Superior temporal gyrus (tissue), 1 donor: ENCODE data around the gene TRIP12.
"Not testable (repeated sequence)": the region's sequence is repeated elsewhere in the genome, so short reads cannot be mapped to it uniquely, and the experiment has no call there.

Experiments used
- DNase-seq: peaks from one replicate; pipeline ENCODE4 v3.0.0-alpha.2; 2016; ENCODE audit errors: extremely low spot score

TRIP12 gene

GRCh38 chr2:229831805-229832509, 89.9 kb downstream of the TRIP12 start:
- DNase-seq = no peak

DNA sequence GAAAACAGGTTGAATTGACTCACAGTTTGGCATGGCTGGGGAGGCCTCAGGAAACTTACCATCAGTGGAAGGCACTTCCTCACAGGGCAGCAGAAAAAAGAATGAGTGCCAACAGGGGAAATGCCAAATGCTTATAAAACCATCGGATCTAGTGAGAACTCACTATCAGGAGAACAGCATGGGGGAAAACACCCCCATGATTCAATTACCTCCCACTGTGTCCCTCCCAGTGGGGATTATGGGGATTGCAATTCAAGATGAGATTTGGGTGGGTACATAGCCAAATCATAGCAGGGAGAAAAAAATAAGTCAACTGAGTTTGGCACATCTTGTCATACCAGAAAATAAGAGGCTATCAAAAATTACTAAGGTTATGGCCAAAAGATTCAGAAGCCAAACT, 96.3 kb downstream of the TRIP12 start:
- DNase-seq = no peak

DNA sequence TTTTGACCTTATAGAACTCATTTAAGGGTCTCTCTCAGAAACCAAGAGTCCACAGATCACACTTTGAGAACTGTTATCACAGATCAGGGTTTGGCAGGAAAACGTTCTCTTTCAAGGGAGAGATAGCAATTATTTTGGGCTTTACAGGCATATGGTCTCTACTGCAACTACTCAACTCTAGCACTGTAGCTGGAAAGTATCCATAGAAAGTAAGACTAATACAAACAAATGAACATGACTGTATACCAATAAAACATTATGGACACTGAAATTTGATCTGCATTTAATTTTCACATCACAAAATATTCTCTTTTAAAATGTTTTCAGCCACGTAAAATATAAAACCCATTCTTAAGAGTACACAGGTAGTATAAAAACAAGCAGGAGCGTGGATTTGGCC, 100.5 kb downstream of the TRIP12 start:
- DNase-seq = no peak

- DNase-seq = no peak
Observed at GRCh38 chr2:229818230-229818629, 103.6 kb downstream of the TRIP12 start.

- DNase-seq = no peak
Observed at GRCh38 chr2:229815858-229816257, 106.0 kb downstream of the TRIP12 start.

- DNase-seq = no peak
Observed at GRCh38 chr2:229815342-229815741, 106.5 kb downstream of the TRIP12 start.

- DNase-seq = no peak
Observed at GRCh38 chr2:229810786-229811185, 111.0 kb downstream of the TRIP12 start.

GRCh38 chr2:229805559-229805958, 116.2 kb downstream of the TRIP12 start:
- DNase-seq = no peak

GRCh38 chr2:229802785-229803184, 119.0 kb downstream of the TRIP12 start:
- no peak for DNase-seq

DNA sequence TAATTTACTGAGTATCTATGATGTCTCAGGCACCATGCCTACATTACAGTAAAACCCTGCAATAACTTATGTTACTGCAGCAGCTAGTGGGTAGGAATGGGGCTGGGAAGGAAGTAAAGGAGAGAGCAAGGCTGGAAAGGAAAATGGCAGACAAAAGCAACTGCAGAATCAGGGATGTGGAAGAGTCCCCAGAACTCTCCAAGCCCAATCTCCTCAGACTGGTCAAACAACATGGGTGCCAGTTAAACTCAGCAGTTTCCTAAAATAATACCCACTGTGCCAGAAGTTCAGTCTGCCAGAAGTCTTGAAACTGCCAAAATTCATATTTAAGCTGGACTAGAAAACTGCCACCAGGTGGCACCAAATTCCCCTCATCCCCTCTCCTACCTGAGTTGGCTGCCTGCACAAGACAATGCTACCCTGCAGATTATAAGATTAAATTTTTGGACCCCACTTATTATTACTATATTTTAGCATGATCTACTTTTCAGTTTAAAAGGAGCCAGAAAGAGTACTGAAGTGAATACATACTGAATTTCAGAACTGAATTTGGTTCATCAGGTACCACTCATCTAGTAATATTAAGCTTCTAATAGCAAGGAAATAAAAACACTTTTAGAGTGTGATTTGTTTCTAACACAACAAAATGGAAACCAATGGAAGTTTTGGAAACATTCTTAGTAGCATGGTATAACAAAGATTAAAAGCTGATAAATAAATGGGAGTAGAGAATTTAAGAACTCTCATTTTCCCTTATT, 120.6 kb downstream of the TRIP12 start:
- peak; percentile 84 for DNase-seq

DNA sequence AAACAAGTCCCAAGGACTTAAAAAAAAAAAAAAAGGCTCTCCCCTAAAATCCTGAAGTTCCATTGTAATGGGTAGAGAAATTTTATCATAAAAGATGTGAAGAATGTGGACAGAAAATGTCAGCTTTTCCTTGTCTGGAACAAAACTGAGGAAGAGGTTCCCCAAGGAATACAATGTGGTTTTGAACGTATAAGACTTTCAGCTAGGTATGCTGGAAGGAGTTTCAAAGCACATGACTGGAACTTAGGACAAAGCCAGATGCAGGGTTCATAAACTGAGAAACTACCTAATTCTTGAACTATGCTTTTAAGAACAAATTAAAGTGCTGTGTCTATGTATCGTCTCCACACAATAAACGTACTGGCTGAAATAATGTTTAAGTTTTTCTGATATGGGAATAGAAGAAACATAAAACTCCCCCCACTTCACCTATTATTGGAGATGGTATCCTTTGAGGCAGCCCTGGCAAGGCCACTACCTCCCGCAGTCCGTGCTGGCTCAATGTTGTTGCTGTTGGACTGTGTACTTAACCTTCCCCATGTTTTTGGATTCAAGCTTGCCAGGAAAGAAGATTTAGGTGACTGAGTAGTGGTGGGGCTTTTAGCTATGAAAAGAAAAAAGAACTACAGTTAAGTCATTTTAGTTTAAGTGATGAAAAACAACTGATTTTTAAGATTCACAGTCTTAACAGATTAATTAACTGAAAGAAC, 123.2 kb downstream of the TRIP12 start:
- DNase-seq = no peak

DNA sequence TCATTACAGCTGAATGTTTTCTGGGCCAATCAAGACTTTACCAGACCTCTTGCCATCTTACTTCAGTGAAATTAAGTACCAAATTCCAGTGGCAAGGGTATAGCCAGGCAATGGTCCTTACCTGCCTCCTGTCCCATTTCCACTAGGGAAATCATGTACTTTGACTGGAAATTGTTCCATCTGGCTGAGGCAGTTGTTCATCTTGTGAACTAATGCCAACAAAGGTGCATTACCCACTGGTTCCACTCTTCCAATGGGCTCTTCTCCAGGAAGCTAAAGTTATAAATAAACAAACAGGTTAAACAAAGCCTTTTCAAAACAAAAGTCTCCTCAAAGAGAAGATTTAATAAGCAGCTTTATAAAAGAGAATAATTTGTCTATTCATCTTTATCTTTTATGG, 126.8 kb downstream of the TRIP12 start:
- no peak for DNase-seq

DNA sequence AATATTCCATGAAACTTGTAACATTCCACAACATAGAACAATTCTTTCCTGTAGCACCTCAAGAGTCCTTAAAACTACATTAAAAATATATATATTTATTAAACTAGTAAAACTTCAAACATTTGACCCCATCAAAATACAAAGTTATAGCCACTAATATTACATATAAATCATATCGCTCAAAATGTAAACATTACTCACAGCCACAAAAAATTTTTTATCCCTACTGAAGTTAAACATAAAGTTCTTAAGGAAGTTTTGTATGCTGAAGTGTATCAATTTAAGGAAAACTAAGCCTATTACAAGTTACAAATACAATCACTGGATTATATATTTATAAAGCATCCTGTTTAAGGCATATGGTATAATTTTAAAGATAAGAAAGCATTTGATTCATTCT, 127.2 kb downstream of the TRIP12 start:
- no peak for DNase-seq

- not testable (repeated sequence) for DNase-seq
Observed at GRCh38 chr2:229786289-229786688, 135.5 kb downstream of the TRIP12 start.

DNA sequence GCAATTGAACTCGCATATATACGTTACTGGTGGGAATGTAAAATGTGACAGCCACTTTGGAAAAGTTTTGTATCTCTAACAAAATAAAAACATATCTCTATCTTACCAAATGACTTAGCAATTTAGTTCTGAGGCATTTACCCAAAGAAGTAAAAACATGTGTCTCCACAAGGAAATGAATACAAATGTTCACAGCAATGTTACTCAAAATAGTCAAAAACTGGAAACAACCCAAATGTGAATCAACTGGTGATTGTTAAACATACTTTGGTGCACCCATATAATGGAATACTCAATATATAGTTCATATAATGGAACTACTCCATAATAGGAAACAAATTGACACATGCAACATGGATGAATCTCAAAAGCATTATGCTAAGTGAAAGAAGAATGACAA, 137.0 kb downstream of the TRIP12 start:
- DNase-seq = no peak

- no peak for DNase-seq
Observed at GRCh38 chr2:229783108-229783721, 138.6 kb downstream of the TRIP12 start.

GRCh38 chr2:229780856-229781773, 140.7 kb downstream of the TRIP12 start:
- peak; percentile 91 for DNase-seq

- no peak for DNase-seq
Observed at GRCh38 chr2:229779650-229780049, 142.2 kb downstream of the TRIP12 start.

GRCh38 chr2:229777716-229778115, 144.1 kb downstream of the TRIP12 start:
- DNase-seq = no peak

DNA sequence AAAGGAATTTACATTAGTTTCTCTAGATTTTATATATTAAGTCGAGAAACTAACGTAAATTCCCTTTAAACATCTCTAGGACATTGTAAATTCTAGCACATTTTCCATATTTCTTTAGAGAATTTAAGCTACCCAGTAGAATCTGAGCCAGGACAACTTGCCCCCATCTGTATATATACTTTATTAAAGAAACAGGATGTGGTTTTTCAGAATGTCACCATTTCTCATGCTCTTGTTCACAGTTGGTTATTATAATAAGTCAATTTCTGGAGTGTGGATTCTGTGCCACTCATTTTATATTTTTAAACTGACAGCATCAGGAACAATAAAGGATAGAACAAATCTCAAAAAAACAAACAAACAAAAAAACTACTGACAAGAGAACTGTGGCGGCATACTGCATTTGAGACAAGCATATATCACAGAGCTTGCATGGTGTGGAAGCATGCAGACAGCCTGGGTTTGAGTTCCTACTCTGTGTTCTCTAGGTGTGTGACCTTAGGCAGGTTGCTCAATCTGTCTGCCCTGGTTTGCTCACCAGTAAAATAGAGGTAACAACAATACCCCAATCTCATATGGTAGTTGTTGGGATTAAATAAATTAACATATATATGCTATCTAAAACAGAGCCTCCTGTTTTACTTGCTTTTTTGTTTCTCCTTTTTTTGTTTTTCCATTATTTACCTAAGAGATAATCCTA, 146.0 kb downstream of the TRIP12 start:
- DNase-seq = no peak

- no peak for DNase-seq
Observed at GRCh38 chr2:229774237-229774636, 147.6 kb downstream of the TRIP12 start.
